B cell (primary cell): ENCODE results near the gene ANKRD35.

ENCODE experiments used
- CTCF ChIP-seq: fragments of 200-600 bp; IDR thresholded peaks from one replicate; pipeline ENCODE4 v1.8.0; 2022; ENCODE audit warnings: antibody characterized with exemption, mild to moderate bottlenecking
- EZH2 ChIP-seq: IDR thresholded peaks from 2 replicates; pipeline ENCODE4 v1.6.1; 2012; ENCODE audit warnings: borderline replicate concordance, low read depth, mild to moderate bottlenecking, moderate library complexity, low read length; ENCODE audit not compliant: insufficient read depth, poor library complexity, severe bottlenecking

DNA sequence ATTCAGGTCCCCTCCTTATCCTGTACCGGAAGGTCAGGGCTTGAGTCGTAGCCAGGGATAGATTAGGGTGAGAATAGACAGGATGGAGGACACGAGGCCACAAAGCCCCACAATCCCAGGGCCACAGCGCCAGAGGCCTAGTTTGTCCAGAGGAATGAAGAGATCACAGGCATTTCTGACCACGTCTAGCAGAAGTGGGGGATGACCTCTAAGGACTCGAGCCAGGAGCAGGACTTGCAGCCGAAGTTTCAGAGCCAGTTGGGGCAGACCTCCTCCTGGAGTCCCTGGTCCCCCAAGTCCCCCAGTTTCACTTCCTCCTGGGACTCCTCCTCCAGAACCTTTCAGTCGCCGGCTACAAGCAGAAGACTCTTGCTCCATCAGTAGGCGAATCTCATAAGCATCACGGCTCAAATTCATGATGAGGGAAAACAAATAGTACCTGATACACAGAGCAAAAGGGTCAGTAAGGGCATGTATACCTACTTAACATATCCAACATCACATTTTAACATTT, 26.5 kb upstream of the ANKRD35 start:
- TF ChIP-seq CTCF (no peak), EZH2 (no peak)
